Coronary artery (tissue), 2 donors: Measurements from ENCODE around the gene NDST1.

ENCODE experiments used
- DNase-seq: peaks from one replicate; pipeline ENCODE4 v3.0.0-alpha.2; 2017; ENCODE audit warnings: low spot score
- H3K27ac ChIP-seq, 2 donors: fragments of 200-600 bp; sonication (generic); one replicate each; pipeline ENCODE4 v1.5.1; 2016 to 2019
- H3K4me3 ChIP-seq: fragments of 200-600 bp; sonication (generic); 2 replicates; pipeline ENCODE4 v1.5.1; 2016; ENCODE audit warnings: mild to moderate bottlenecking, moderate library complexity
- TF ChIP-seq, protein P1 (sequence below): fragments of 200-600 bp; sonication (generic); IDR thresholded peaks from one replicate; pipeline ENCODE4 v1.5.1; 2019; ENCODE audit warnings: antibody characterized with exemption

NDST1 gene

DNA sequence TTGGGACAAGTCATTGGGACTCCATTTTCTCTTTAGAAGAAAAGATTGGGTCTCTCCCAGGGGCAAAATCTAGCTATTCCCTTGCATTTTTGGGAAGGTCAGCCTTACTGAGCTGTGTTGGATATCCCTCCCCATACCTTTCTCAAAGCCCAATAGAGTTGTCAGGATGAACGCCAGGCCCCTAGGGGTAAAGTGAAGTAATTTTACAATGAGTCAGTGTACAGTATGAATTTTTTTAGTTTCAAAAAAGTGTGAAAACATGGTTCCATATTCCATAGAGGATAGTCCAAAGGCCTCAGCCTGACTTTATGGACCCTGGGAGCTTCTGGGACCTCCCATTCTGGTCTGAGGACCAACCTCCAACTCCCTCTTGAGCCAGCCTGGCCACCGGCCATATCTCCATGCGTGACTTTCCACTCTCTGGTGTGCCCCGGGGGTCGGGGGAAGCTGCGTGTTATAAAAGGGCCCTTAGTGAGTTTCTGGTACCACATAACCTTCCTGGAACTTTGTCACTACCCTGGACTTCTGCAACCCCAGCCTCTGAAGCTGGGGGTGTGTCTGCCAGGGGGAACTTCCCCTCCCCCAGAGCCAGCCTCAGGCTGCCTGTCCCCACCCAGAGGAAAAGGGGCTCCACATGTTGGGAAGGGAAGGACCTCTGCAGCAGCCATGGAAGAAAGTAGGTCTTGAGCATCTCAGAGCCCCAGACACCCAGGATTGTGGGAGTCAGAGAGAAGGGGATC lies 80.1 kb downstream of the NDST1 start:
- TF ChIP-seq, protein P1, sequence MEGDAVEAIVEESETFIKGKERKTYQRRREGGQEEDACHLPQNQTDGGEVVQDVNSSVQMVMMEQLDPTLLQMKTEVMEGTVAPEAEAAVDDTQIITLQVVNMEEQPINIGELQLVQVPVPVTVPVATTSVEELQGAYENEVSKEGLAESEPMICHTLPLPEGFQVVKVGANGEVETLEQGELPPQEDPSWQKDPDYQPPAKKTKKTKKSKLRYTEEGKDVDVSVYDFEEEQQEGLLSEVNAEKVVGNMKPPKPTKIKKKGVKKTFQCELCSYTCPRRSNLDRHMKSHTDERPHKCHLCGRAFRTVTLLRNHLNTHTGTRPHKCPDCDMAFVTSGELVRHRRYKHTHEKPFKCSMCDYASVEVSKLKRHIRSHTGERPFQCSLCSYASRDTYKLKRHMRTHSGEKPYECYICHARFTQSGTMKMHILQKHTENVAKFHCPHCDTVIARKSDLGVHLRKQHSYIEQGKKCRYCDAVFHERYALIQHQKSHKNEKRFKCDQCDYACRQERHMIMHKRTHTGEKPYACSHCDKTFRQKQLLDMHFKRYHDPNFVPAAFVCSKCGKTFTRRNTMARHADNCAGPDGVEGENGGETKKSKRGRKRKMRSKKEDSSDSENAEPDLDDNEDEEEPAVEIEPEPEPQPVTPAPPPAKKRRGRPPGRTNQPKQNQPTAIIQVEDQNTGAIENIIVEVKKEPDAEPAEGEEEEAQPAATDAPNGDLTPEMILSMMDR: no peak
- Histone ChIP-seq H3K4me3 (no peak overlapping the region), H3K27ac (no peak overlapping the region)
- DNase-seq: no peak

DNA sequence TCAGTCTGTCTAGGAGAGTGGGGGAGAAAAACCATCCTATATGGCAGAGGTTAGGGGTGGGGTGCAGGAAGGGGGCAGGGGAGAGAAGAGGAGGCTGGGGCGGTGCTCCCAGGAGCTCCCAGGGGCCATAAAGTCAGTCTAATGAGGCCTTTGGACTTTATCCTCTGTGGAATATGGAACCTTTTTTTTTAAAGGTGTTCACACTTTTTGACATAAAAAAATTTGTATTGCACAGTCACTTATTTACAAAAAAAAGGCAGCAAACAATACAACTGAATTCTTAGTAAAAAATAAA lies 80.6 kb downstream of the NDST1 start:
- Histone ChIP-seq H3K4me3 (no peak overlapping the region), H3K27ac (no peak overlapping the region)
- no peak for DNase-seq
- TF ChIP-seq, protein P1: no peak

DNA sequence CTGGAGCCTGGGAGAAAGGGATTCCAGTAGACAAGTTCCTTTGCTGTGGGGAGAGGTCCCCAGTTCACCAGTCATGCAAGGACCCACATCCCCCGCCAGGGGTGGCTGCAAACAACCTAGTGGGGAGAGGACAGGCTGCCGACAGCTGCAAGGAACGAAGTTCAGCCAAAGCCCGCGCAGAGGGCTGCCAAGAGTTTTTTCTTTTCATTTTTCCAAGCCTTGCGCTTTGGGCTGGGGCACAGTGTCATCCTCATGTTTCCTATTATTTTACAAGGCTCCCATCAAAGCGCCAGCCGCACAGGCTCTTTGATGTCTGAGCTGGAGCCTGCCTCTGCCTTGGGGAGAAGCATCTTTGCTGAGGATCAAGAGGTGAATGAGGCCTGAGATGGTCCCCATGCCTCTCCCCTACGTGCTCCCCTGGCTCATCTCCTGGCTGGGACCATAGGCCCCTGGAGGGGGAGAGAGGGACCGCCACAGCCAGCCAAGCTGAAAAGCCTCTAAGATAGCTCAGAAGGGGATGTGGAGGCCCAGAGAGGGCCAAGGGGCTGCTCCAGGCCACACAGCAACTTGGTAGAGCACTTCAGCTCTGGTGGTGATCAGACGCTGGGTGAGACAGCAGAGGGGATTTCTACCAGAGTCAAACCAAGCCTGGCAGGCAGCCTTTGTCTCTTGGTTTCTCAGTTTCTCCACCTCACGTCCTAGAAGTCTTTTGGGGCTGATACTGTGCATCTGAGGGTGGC lies 82.1 kb downstream of the NDST1 start:
- Histone ChIP-seq H3K4me3 (no peak overlapping the region), H3K27ac (peak overlapping the region; percentile 41 to 70)
- DNase-seq: peak; percentile 89
- TF ChIP-seq, protein P1: peak; percentile 85

DNA sequence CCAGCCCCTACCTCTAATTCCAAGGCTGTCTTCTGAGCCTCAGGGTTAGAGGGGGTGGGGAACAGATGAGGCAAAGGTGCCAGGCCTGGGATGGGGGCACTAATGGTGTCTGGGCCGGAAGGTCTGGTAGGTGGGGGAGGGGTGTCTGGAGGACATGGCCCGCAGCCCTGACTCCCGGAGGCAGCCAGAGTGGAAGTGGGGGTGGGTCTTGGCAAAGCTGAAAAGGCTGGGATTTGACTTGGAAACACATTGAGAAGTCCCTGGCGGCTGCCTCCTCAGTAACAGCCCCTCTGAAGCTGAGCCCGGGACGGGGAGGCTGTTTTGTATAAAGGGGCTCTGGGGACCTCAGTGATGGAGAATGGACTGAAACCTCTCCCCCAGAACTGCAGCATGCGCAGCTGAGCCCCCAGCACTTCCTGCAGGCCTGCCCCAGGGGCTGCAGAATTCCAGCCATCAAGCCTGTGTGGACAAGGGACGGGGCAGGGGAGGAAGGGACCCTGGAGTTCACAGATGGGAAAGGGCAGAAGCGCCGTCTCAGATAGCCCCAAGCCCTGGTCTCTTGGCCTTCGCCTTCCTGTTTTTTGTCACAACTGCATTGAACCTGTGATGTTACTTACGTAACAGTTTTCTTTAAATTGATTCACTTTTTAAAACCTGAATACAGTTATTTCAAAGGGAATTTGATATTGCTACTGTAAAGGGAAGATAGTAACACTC lies 83.2 kb downstream of the NDST1 start:
- Histone ChIP-seq H3K27ac (peak overlapping the region; percentile 41 to 70), H3K4me3 (no peak overlapping the region)
- no peak for DNase-seq
- TF ChIP-seq, protein P1: no peak

DNA sequence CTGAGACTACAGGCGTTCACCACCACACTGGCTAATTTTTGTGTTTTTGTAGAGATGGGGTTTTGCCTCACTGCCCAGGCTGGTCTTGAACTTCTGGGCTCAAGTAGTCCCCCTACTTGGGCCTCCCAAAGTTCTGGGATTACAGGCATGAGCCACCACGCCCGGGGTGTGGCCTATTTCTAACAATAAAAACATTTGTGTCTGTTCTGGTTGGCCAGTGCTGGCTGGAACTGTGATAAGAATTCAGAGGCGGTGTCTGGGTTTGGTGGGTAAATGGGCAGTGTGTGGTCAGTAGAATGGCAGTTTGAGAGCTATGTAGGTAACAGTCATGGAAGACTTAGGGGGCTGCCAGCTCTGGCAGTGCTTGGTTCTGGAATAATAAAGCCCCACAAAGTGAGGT lies 85.7 kb downstream of the NDST1 start:
- TF ChIP-seq, protein P1: no peak
- H3K27ac ChIP-seq: peak overlapping the region; percentile 66 to 88
- H3K4me3 ChIP-seq: no peak overlapping the region
- DNase-seq: no peak

DNA sequence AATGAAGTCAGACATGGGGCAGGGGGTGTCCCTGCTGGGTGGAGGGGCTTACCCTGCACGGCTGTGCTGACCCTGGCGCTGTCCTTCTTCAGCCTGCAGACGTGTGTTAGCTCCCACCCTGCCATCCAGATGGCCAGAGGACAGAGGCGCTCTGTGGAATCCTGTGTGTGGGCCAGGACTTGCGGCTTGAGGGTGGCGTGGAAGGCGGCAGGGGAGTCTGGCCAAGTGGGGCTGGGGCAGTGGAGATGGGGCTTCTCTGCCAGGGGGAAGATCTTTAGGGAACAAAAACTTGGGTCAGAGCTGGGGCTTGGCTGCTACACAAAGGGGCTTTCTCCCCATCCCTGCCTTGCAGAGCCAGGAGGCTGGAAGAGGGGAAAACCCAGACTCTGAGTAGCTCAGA lies 86.1 kb downstream of the NDST1 start:
- Histone ChIP-seq H3K27ac (peak overlapping the region; percentile 66 to 88), H3K4me3 (no peak overlapping the region)
- TF ChIP-seq, protein P1: no peak

More for the DNA sequence above, 86.1 kb downstream of the NDST1 start:
- DNase-seq: no peak
